Gastroesophageal sphincter (tissue), 3 donors: ENCODE measurements around the gene TMEM238.

Source experiments
- POLR2A ChIP-seq, 2 donors: fragments of 450-650 bp; IDR thresholded peaks; one replicate each; pipeline ENCODE4 v1.6.1; 2017; ENCODE audit warnings: antibody characterized with exemption in 2 of 2, mild to moderate bottlenecking in 2 of 2, moderate library complexity in 1 of 2
- TF ChIP-seq, protein P1 (sequence below), 4 experiments: fragments of 200-600 bp in 2 of 4; fragments of 450-650 bp in 2 of 4; sonication (generic) in 1 of 4; IDR thresholded peaks; one replicate each; pipeline ENCODE4 v1.5.1; 2017 to 2019; ENCODE audit warnings: antibody characterized with exemption in 4 of 4, mild to moderate bottlenecking in 2 of 4, moderate library complexity in 2 of 4

DNA sequence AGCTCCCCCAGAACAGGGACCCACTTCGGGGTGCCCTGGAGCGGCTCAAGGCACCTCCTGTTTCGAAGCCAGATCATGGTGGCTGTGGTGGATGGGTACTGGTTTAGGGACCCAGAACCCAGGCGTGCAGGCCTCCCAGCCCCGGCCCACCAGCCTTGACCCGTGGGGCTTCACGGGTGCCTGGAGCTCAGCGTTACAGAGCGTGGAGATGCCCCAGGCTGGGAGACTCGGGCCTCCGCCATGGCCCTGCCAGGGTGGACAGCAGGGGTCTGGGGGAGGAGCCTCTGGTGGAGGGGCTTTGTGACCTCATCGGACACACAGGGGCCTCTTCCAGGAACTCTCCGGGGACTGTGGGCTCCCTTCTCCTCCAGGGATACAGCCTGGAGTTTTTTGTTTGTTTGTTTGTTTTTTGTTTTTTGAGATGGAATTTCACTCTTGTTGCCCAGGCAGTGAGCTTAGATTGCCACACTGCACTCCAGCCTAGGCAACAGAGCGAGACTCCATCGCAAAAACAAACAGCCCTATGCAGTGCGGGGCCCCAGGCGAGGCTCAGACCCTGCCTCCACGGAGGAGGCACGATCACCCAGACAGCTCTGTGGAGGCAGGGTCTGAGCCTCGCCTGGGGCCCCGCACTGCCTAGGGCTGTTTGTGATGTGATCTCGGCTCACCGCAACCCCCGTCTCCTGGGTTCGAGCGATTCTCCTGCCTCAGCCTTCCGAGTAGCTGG is 20.9 kb downstream of the TMEM238 start, which contains the start of gene GARIN5B:
- TF ChIP-seq, protein P1, sequence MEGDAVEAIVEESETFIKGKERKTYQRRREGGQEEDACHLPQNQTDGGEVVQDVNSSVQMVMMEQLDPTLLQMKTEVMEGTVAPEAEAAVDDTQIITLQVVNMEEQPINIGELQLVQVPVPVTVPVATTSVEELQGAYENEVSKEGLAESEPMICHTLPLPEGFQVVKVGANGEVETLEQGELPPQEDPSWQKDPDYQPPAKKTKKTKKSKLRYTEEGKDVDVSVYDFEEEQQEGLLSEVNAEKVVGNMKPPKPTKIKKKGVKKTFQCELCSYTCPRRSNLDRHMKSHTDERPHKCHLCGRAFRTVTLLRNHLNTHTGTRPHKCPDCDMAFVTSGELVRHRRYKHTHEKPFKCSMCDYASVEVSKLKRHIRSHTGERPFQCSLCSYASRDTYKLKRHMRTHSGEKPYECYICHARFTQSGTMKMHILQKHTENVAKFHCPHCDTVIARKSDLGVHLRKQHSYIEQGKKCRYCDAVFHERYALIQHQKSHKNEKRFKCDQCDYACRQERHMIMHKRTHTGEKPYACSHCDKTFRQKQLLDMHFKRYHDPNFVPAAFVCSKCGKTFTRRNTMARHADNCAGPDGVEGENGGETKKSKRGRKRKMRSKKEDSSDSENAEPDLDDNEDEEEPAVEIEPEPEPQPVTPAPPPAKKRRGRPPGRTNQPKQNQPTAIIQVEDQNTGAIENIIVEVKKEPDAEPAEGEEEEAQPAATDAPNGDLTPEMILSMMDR (IDR thresholded peaks at IDR 0.05), result no peak
- TF ChIP-seq POLR2A (IDR thresholded peaks at IDR 0.05), result no peak
